MM.1S (cell line): ENCODE measurements around the gene GM2A.
"Not testable (repeated sequence)": the region's sequence is repeated elsewhere in the genome, so short reads cannot be mapped to it uniquely, and the experiment has no call there.

Experiments used
- DNase-seq: peaks from one replicate; pipeline ENCODE4 v3.0.0-alpha.2; 2015
- H2AFZ ChIP-seq: fragments of 300-600 bp; sonication (generic); 2 replicates; pipeline ENCODE4 v1.6.0; 2016; ENCODE audit warnings: antibody characterized with exemption, low read length
- H3F3A ChIP-seq: fragments of 300-600 bp; sonication (generic); 2 replicates; pipeline ENCODE4 v1.6.1; 2016; ENCODE audit warnings: mild to moderate bottlenecking, antibody characterized with exemption, low read length, moderate library complexity, mixed read lengths; ENCODE audit not compliant: insufficient read depth
- H3K27ac ChIP-seq: fragments of 300-600 bp; sonication (generic); 2 replicates; pipeline ENCODE4 v1.5.1; 2016; ENCODE audit warnings: mild to moderate bottlenecking, low read length
- H3K27me3 ChIP-seq: fragments of 300-600 bp; sonication (generic); replicated peaks from 2 replicates; pipeline ENCODE4 v1.6.0; 2016; ENCODE audit warnings: low read length; ENCODE audit not compliant: insufficient read depth
- H3K36me3 ChIP-seq: fragments of 300-600 bp; sonication (generic); replicated peaks from 2 replicates; pipeline ENCODE4 v1.6.1; 2016; ENCODE audit warnings: mild to moderate bottlenecking, low read length, mixed read lengths; ENCODE audit not compliant: insufficient read depth
- H3K4me1 ChIP-seq: fragments of 300-600 bp; sonication (generic); 2 replicates; pipeline ENCODE4 v1.6.1; 2016; ENCODE audit warnings: low read length, mixed read lengths
- H3K4me2 ChIP-seq: fragments of 300-600 bp; sonication (generic); 2 replicates; pipeline ENCODE4 v1.6.0; 2016; ENCODE audit warnings: low read depth, low read length
- H3K4me3 ChIP-seq: fragments of 300-600 bp; sonication (generic); 2 replicates; pipeline ENCODE4 v1.5.1; 2016; ENCODE audit warnings: low read length, mixed read lengths
- H3K79me2 ChIP-seq: fragments of 300-600 bp; sonication (generic); 2 replicates; pipeline ENCODE4 v1.6.1; 2016; ENCODE audit warnings: mixed run types, low read length, mixed read lengths
- H3K9ac ChIP-seq: fragments of 300-600 bp; sonication (generic); 2 replicates; pipeline ENCODE4 v1.6.1; 2016; ENCODE audit warnings: low read length, mixed read lengths
- H3K9me2 ChIP-seq: fragments of 300-600 bp; sonication (generic); replicated peaks from 2 replicates; pipeline ENCODE4 v1.6.1; 2016; ENCODE audit warnings: mild to moderate bottlenecking, low read length, mixed read lengths; ENCODE audit not compliant: insufficient read depth
- H3K9me3 ChIP-seq: fragments of 300-600 bp; sonication (generic); replicated peaks from 2 replicates; pipeline ENCODE4 v1.6.1; 2016; ENCODE audit warnings: mild to moderate bottlenecking, low read length, mixed read lengths; ENCODE audit not compliant: insufficient read depth
- H4K20me1 ChIP-seq: fragments of 300-600 bp; sonication (generic); 2 replicates; pipeline ENCODE4 v1.6.1; 2016; ENCODE audit warnings: mild to moderate bottlenecking, low read length, moderate library complexity, mixed read lengths; ENCODE audit not compliant: insufficient read depth
- EZH2 ChIP-seq: fragments of 300-600 bp; sonication (generic); optimal IDR thresholded peaks from 2 replicates; pipeline ENCODE3; 2017; ENCODE audit warnings: low read depth, mild to moderate bottlenecking, antibody characterized with exemption, low read length, mixed read lengths
- EZH2phosphoT487 ChIP-seq: fragments of 300-600 bp; sonication (generic); IDR thresholded peaks from 2 replicates; pipeline ENCODE4 v1.6.1; 2018; ENCODE audit warnings: antibody characterized with exemption, low read length
- TF ChIP-seq, protein P1 (sequence below): fragments of 300-600 bp; sonication (generic); IDR thresholded peaks from 2 replicates; pipeline ENCODE4 v1.5.1; 2016; ENCODE audit warnings: antibody characterized with exemption, low read length, mixed read lengths

GM2A gene

DNA sequence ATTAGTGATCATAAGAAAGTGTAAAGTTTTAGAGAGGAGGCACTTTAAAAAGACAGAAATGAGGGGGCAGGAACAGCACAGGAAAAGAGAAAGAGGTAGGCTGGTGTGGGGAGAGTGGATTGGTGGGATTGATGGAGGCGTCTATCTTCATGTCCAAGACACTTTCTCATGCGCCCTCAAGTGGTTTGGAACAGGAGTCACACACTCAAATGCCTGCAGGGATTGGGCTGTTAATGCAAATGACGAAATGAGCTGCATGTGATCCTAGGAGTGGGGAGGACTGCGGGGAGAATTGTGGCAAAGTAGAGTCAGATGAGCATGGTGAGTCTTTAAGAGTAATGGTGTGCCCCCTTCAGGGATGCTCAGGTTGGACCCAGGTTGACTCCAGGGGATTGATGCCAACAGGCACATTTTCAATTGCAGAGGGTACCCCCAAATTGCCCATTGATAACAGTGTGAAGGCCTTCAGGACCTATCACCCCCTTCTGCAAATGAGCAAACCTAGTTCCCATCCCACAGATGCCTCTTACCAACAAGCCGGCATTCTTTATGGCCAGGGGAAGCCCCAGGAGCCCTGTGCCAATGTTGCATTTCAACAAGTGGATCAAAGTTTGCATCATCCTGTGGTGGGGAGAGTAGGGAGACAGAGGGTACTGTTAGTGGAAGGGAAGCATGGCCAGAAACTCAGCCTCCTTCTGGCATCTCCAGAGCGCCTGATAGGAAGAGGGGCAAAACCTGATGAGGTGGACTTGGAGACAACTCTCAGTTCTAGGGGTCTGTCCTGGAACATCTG, 45.3 kb downstream of the GM2A start:
- H3K27me3 ChIP-seq: no peaks in the 10 kb centered on the region
- DNase-seq: no peak
- H3F3A ChIP-seq: no peaks in the 10 kb centered on the region
- no peak overlapping the region for H2AFZ ChIP-seq
- no peaks in the 10 kb centered on the region for H3K36me3 ChIP-seq
- no peak overlapping the region for H3K9ac ChIP-seq
- H3K79me2 ChIP-seq: no peaks in the 10 kb centered on the region
- no peaks in the 10 kb centered on the region for H3K9me2 ChIP-seq
- H4K20me1 ChIP-seq: no peaks in the 10 kb centered on the region
- H3K4me3 ChIP-seq: no peak overlapping the region
- H3K27ac ChIP-seq: no peak overlapping the region
- H3K9me3 ChIP-seq: no peaks in the 10 kb centered on the region
- no peaks in the 10 kb centered on the region for H3K4me1 ChIP-seq
- H3K4me2 ChIP-seq: no peak overlapping the region
- TF ChIP-seq, protein P1, sequence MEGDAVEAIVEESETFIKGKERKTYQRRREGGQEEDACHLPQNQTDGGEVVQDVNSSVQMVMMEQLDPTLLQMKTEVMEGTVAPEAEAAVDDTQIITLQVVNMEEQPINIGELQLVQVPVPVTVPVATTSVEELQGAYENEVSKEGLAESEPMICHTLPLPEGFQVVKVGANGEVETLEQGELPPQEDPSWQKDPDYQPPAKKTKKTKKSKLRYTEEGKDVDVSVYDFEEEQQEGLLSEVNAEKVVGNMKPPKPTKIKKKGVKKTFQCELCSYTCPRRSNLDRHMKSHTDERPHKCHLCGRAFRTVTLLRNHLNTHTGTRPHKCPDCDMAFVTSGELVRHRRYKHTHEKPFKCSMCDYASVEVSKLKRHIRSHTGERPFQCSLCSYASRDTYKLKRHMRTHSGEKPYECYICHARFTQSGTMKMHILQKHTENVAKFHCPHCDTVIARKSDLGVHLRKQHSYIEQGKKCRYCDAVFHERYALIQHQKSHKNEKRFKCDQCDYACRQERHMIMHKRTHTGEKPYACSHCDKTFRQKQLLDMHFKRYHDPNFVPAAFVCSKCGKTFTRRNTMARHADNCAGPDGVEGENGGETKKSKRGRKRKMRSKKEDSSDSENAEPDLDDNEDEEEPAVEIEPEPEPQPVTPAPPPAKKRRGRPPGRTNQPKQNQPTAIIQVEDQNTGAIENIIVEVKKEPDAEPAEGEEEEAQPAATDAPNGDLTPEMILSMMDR: no peak
- TF ChIP-seq EZH2 (no peak), EZH2phosphoT487 (no peak)

DNA sequence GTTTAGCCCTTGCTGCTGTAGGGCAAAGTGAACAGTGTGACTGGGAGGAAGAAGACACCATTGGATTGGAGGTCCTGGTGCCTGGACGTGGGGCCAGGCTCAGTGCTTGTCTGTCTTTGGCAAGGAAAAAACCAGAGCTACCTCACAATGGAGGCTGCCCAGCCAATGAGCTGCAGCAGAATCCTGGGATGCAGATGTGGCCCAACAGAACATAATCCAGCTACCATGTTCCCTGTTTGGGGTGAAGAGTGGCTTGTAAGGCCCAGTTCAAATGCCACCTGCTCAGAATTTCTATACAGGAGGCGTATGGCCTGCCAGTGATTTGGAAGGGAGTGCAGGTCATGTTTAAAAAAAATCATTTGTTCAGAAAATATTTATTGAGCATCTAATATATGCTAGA, 50.7 kb downstream of the GM2A start, which contains the start of gene SLC36A3:
TSS of gene SLC36A3 (minus strand) at position 101 of the 400 bp plus-strand sequence. CDS start 412 bp downstream, outside the sequence.
- Histone ChIP-seq H3F3A (no peaks in the 10 kb centered on the region), H3K27ac (no peak within 1 kb of the TSS)
- TF ChIP-seq EZH2phosphoT487 (no peak), EZH2 (no peak)
- TF ChIP-seq, protein P1: no peak

DNA sequence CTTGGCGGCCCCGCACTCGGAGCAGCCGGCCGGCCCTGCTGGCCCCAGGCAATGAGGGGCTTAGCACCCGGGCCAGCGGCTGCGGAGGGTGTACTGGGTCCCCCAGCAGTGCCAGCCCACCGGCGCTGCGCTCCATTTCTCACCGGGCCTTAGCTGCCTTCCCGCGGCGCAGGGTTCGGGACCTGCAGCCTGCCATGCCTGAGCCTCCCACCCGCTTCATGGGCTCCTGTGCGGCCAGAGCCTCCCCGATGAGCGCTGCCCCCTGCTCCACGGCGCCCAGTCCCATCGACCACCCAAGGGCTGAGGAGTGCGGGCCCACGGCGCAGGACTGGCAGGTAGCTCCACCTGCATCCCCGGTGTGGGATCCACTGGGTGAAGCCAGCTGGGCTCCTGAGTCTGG, 56.3 kb downstream of the GM2A start:
- H4K20me1 ChIP-seq, H3K9me2 ChIP-seq, H3K4me3 ChIP-seq, H3K36me3 ChIP-seq, H3K4me2 ChIP-seq, H3K4me1 ChIP-seq, H2AFZ ChIP-seq, H3K9me3 ChIP-seq, H3K27ac ChIP-seq, DNase-seq, H3F3A ChIP-seq, H3K27me3 ChIP-seq, H3K79me2 ChIP-seq, H3K9ac ChIP-seq: not testable (repeated sequence)

More for the DNA sequence above, 50.7 kb downstream of the GM2A start, which contains the start of gene SLC36A3:
- Histone ChIP-seq H3K27me3 (no peaks in the 10 kb centered on the region), H3K4me2 (no peak within 1 kb of the TSS), H3K36me3 (no peaks in the 10 kb centered on the region), H2AFZ (no peak within 1 kb of the TSS), H3K4me3 (no peak within 1 kb of the TSS), H4K20me1 (no peaks in the 10 kb centered on the region), H3K79me2 (no peaks in the 10 kb centered on the region), H3K4me1 (no peaks in the 10 kb centered on the region), H3K9me2 (no peaks in the 10 kb centered on the region), H3K9me3 (no peaks in the 10 kb centered on the region), H3K9ac (no peak within 1 kb of the TSS)
- DNase-seq: no peak

DNA sequence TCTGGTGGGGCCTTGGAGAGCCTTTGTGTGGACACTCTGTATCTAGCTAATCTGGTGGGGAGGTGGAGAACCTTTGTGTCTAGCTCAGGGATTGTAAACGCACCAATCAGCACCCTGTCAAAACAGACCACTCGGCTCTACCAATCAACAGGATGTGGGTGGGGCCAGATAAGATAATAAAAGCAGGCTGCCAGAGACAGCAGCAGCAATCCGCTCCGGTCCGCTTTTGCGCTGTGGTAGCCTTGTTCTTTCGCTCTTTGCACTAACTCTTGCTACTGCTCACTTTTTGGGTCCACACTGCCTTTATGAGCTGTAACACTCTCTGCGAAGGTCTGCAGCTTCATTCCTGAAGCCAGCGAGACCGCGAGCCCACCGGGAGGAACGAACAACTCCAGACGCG, 56.8 kb downstream of the GM2A start:
- H3K27me3 ChIP-seq: not testable (repeated sequence)

More for the DNA sequence above, 56.8 kb downstream of the GM2A start:
- H3F3A ChIP-seq, H3K79me2 ChIP-seq, H3K4me2 ChIP-seq, H3K9ac ChIP-seq, H3K27ac ChIP-seq, H3K9me2 ChIP-seq, H3K36me3 ChIP-seq, DNase-seq, H3K4me3 ChIP-seq, H3K9me3 ChIP-seq, H2AFZ ChIP-seq, H3K4me1 ChIP-seq, H4K20me1 ChIP-seq: not testable (repeated sequence)
